PC-9 (cell line): ENCODE results near the gene SHCBP1L. TPM values are rescaled to one million over a fixed set of nuclear protein-coding genes. Genes with fewer than 3 reads are reported as not detected.

Experiments used
- BruUV-seq: library from RNA; stranded (reverse); fragments of 400-500 nt; replicated peaks from 2 replicates; lab custom pipeline; 2021; lab: Mats Ljungman, UMichigan
- CTCF ChIA-PET: fragments of 300-600 bp; sonication (Branson Sonifier 250); formaldehyde crosslinking; loops from one replicate; lab custom pipeline; 2022; ENCODE audit warnings: antibody characterized with exemption; lab: Charles Lee
- POLR2A ChIA-PET: fragments of 300-600 bp; sonication (Branson Sonifier 250); formaldehyde crosslinking; loops from one replicate; lab custom pipeline; 2022; ENCODE audit warnings: antibody characterized with exemption; ENCODE audit not compliant: unreplicated experiment; lab: Charles Lee
- DNase-seq, 2 experiments: peaks; one replicate each; pipeline versions ENCODE4 v3.0.0 to v3.0.0-alpha.2; 2015 to 2022; ENCODE audit warnings: mixed read lengths in 1 of 2
- H2AFZ ChIP-seq: fragments of 200-600 bp; sonication (generic); 2 replicates; pipeline ENCODE4 v1.8.1; 2017; ENCODE audit warnings: antibody characterized with exemption
- H3F3A ChIP-seq: fragments of 200-600 bp; sonication (generic); 2 replicates; pipeline ENCODE4 v1.8.1; 2017; ENCODE audit warnings: antibody characterized with exemption, mild to moderate bottlenecking, low read depth; ENCODE audit not compliant: insufficient read depth
- H3K27ac ChIP-seq: fragments of 200-600 bp; sonication (generic); 2 replicates; pipeline ENCODE4 v1.6.1; 2016; ENCODE audit warnings: mixed run types
- H3K27me3 ChIP-seq: fragments of 200-600 bp; sonication (generic); 2 replicates; pipeline ENCODE4 v1.6.1; 2016; ENCODE audit warnings: low read depth, mixed run types; ENCODE audit not compliant: insufficient read depth
- H3K36me3 ChIP-seq: fragments of 200-600 bp; sonication (generic); 2 replicates; pipeline ENCODE4 v1.6.1; 2016; ENCODE audit warnings: low read depth, mixed run types
- H3K4me1 ChIP-seq: fragments of 200-600 bp; sonication (generic); replicated peaks from 2 replicates; pipeline ENCODE4 v1.6.1; 2016; ENCODE audit warnings: mixed run types; ENCODE audit not compliant: insufficient read depth
- H3K4me2 ChIP-seq: fragments of 200-600 bp; sonication (generic); 2 replicates; pipeline ENCODE4 v1.6.1; 2017; ENCODE audit warnings: mixed run types
- H3K4me3 ChIP-seq: fragments of 200-600 bp; sonication (generic); 2 replicates; pipeline ENCODE4 v1.6.1; 2016; ENCODE audit warnings: mixed run types
- H3K79me2 ChIP-seq: fragments of 200-600 bp; sonication (generic); 2 replicates; pipeline ENCODE4 v1.6.1; 2017; ENCODE audit warnings: low read depth, mixed run types
- H3K9me2 ChIP-seq: fragments of 200-600 bp; sonication (generic); 2 replicates; pipeline ENCODE4 v1.8.1; 2017; ENCODE audit warnings: mild to moderate bottlenecking; ENCODE audit not compliant: insufficient read depth
- H3K9me3 ChIP-seq: fragments of 200-600 bp; sonication (generic); 2 replicates; pipeline ENCODE4 v1.8.1; 2016; ENCODE audit warnings: low read depth; ENCODE audit not compliant: insufficient read depth
- H4K20me1 ChIP-seq: fragments of 200-600 bp; sonication (generic); 2 replicates; pipeline ENCODE4 v1.8.1; 2017; ENCODE audit not compliant: insufficient read depth
- CTCF ChIP-seq: fragments of 200-600 bp; sonication (generic); conservative IDR thresholded peaks from 2 replicates; pipeline ENCODE4 v1.6.1; 2017; ENCODE audit warnings: mixed run types, antibody characterized with exemption, mild to moderate bottlenecking, moderate library complexity
- EZH2 ChIP-seq: fragments of 200-600 bp; sonication (generic); IDR thresholded peaks from 2 replicates; pipeline ENCODE4 v1.8.0; 2017; ENCODE audit warnings: antibody characterized with exemption, low read depth
- intact Hi-C: fragments of 100-400 bp; cut with micrococcal nuclease; formaldehyde crosslinking; loops from one replicate; pipeline ENCODE4 v1.10.0; 2022; ENCODE audit not compliant: unreplicated experiment
- total RNA-seq: library from RNA; stranded (reverse); gene quantifications from 2 replicates; pipeline ENCODE4 v1.2.3, GENCODE V29; 2021

The SHCBP1L gene
- total RNA-seq, 1 experiment from 2014 or later, result not detected

GRCh38 chr1:182890927-182891610, 61.9 kb downstream of the SHCBP1L start:
- intact Hi-C loops, result loop anchor here (5.0 to 10.0 kb wide), 3 partner anchors 204 to 734 kb away; no protein-coding TSS in a partner anchor
- no peak overlapping the region for H2AFZ ChIP-seq
- no peak overlapping the region for H3K4me2 ChIP-seq
- H3K79me2 ChIP-seq, result no peaks in the 10 kb centered on the region
- H4K20me1 ChIP-seq, result peaks cover 12% of the 10 kb centered on the region
- TF ChIP-seq EZH2, result no peak
- H3K9me3 ChIP-seq, result no peaks in the 10 kb centered on the region; the same call in 1 of the 2 replicates
- no peaks in the 10 kb centered on the region for H3K9me2 ChIP-seq
- DNase-seq, result no peak
- ChIA-PET CTCF (interaction anchor here (0.6 kb wide), 1 partner anchor 295 kb away, joined by 3 read pairs; no protein-coding TSS in a partner anchor), POLR2A (interaction anchor here (0.7 kb wide), 1 partner anchor 298 kb away, joined by 5 read pairs; no protein-coding TSS in a partner anchor)
- H3K27me3 ChIP-seq, result no peaks in the 10 kb centered on the region
- H3K27ac ChIP-seq, result no peak overlapping the region
- H3K4me3 ChIP-seq, result no peak overlapping the region
- peaks cover 9% of the 10 kb centered on the region for H3K36me3 ChIP-seq
- peaks cover 13% of the 10 kb centered on the region for H3K4me1 ChIP-seq
- peaks cover 62% of the 10 kb centered on the region for H3F3A ChIP-seq
- no TSS peak for BruUV-seq

- Histone ChIP-seq H3K36me3 (peaks cover 17% of the 10 kb centered on the region), H3K4me3 (no peak overlapping the region), H4K20me1 (peaks cover 12% of the 10 kb centered on the region), H3K27ac (no peak overlapping the region), H3K4me1 (peaks cover 13% of the 10 kb centered on the region), H3K27me3 (no peaks in the 10 kb centered on the region), H3K9me2 (no peaks in the 10 kb centered on the region), H3K9me3 (no peaks in the 10 kb centered on the region; the same call in 1 of the 2 replicates), H3K4me2 (no peak overlapping the region), H2AFZ (no peak overlapping the region), H3F3A (peaks cover 70% of the 10 kb centered on the region), H3K79me2 (no peaks in the 10 kb centered on the region)
- ChIA-PET POLR2A (no interaction called here), CTCF (interaction anchor here (0.6 kb wide), 1 partner anchor 51 kb away, joined by 3 read pairs; no protein-coding TSS in a partner anchor)
- intact Hi-C loops, result loop anchor here (5.0 to 10.0 kb wide), 5 partner anchors 67 to 735 kb away; partner anchors contain the start of gene LAMC1
- DNase-seq, result no peak
- TSS peak; percentile 12 for BruUV-seq
- TF ChIP-seq EZH2 (no peak), CTCF (no peak)
Measured at GRCh38 chr1:182889997-182890396, 63.0 kb downstream of the SHCBP1L start.

GRCh38 chr1:182888736-182889531, 64.0 kb downstream of the SHCBP1L start:
- Histone ChIP-seq H3F3A (peaks cover 75% of the 10 kb centered on the region), H4K20me1 (peaks cover 19% of the 10 kb centered on the region), H3K79me2 (no peaks in the 10 kb centered on the region), H3K4me1 (peaks cover 12% of the 10 kb centered on the region), H3K9me2 (no peaks in the 10 kb centered on the region), H3K4me2 (no peak overlapping the region), H3K4me3 (no peak overlapping the region), H3K36me3 (peaks cover 25% of the 10 kb centered on the region), H3K9me3 (no peaks in the 10 kb centered on the region; the same call in 1 of the 2 replicates), H2AFZ (no peak overlapping the region), H3K27me3 (no peaks in the 10 kb centered on the region), H3K27ac (no peak overlapping the region)
- CTCF ChIA-PET, result no interaction called here
- POLR2A ChIA-PET, result interaction anchor here (0.6 kb wide), 1 partner anchor 293 kb away, joined by 6 read pairs; no protein-coding TSS in a partner anchor
- DNase-seq, result no peak
- no TSS peak for BruUV-seq
- TF ChIP-seq EZH2 (no peak), CTCF (no peak)
- intact Hi-C loops, result loop anchor here (5.0 to 10.0 kb wide), 2 partner anchors 68 to 136 kb away; partner anchors contain the start of gene LAMC1
